WI38 (cell line): ENCODE results near the gene TACC3.

ENCODE experiments used
- H3K4me3 ChIP-seq: 2 replicates; pipeline ENCODE4 v1.5.1; 2011; ENCODE audit warnings: low read depth, mild to moderate bottlenecking, control low read depth, low read length
- TF ChIP-seq, protein P1 (sequence below): IDR thresholded peaks from 2 replicates; pipeline ENCODE4 v1.5.1; 2012; ENCODE audit warnings: low read depth, mild to moderate bottlenecking, control low read depth, low read length

TACC3 gene

DNA sequence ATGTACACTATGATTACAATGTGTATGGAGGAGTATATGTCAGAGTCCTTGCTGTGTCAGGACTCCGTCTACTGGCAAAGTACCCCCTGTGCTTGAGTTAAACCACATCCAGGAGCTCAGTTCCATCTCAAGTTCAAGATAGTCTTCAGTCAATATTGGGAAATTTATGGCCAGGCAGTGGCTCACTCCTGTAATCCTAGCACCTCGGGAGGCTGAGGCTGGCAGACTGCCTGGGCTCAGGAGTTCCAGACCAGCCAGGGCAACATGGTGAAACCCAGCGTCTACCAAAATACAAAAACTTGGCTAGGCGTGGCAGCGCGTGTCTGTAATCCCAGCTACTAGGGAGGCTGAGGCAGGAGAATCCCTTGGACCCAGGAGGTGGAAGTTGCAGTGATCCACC, 15.0 kb upstream of the TACC3 start:
- TF ChIP-seq, protein P1, sequence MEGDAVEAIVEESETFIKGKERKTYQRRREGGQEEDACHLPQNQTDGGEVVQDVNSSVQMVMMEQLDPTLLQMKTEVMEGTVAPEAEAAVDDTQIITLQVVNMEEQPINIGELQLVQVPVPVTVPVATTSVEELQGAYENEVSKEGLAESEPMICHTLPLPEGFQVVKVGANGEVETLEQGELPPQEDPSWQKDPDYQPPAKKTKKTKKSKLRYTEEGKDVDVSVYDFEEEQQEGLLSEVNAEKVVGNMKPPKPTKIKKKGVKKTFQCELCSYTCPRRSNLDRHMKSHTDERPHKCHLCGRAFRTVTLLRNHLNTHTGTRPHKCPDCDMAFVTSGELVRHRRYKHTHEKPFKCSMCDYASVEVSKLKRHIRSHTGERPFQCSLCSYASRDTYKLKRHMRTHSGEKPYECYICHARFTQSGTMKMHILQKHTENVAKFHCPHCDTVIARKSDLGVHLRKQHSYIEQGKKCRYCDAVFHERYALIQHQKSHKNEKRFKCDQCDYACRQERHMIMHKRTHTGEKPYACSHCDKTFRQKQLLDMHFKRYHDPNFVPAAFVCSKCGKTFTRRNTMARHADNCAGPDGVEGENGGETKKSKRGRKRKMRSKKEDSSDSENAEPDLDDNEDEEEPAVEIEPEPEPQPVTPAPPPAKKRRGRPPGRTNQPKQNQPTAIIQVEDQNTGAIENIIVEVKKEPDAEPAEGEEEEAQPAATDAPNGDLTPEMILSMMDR: no peak

DNA sequence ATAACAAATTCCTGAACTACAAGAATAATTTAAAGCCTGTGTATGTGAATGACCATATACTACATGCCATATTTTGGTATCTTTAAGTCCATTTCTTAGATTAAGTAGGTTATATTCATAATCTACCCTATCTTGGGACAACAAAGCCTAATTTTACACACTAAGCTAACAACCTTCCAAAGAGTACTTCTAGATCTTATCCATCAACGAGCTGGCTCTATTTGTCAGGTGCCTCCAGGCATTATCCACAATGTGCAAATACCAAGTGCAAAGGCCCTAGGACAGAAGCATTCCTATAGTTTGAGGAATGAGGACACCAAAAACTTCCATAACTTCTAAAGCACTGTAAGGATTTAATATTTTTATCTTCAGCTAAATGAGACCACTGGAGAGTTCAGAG, 12.7 kb upstream of the TACC3 start:
- TF ChIP-seq, protein P1: no peak

More for the DNA sequence above, 15.0 kb upstream of the TACC3 start:
- no peak overlapping the region for H3K4me3 ChIP-seq

DNA sequence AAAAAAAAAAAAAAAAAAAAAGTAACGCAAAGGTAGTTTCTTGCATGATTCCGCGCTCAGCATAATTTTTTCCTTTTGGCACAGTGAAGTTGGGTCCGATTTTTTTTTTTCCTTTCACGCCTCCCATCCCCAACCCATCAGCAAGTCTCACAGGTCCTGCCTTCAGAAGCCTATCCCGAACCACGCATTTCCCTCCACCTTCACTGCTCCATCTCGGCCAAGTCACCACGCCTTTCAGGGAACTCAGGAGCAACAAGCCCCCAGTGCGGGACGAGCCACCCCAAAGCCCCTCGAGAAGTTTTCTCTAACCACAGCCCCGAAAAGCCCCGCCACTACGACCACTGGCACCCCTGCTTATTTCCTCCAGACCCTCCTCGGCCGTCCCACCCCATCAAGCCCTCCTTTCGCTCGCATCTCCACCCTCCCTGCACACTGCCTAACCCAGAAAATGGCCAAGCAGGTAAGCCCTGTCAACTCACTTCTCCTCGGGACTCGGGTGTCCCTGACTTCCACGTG, 10.2 kb upstream of the TACC3 start:
- H3K4me3 ChIP-seq: peak overlapping the region; percentile 87
- TF ChIP-seq, protein P1: no peak

More for the DNA sequence above, 12.7 kb upstream of the TACC3 start:
- no peak overlapping the region for H3K4me3 ChIP-seq

DNA sequence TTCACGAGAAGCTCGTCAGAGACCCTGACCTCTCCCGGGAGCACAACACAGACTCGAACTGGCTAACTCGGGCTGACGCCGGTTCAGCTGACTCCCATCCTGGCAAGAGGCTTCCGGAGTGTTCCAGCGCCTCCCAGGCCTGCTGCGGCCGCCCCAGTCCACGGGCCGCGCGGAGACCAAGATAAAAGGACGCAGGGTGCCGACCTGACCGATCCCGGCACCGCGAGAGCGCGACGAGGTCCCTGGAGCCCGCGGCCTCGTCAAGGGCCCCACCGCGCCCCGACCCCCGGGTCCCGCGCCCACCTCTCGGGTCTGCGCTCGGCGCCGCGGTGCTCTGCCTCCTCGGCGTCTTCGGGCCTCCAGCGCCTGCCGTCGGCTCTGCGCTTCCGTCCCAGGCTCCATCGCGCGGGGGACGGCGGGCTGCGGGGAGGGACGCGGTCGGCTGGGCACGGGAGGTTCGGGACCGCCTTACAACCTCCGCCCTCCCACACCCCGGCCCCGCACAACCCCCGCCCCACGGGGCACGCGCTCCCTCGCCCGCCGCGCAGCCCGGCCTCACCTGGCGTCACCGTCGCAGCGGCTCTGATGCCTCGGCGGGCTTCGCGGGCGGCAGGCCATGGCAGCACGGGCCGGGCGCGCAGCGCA, 9.6 kb upstream of the TACC3 start:
- TF ChIP-seq, protein P1: no peak
- H3K4me3 ChIP-seq: peak overlapping the region; percentile 87

DNA sequence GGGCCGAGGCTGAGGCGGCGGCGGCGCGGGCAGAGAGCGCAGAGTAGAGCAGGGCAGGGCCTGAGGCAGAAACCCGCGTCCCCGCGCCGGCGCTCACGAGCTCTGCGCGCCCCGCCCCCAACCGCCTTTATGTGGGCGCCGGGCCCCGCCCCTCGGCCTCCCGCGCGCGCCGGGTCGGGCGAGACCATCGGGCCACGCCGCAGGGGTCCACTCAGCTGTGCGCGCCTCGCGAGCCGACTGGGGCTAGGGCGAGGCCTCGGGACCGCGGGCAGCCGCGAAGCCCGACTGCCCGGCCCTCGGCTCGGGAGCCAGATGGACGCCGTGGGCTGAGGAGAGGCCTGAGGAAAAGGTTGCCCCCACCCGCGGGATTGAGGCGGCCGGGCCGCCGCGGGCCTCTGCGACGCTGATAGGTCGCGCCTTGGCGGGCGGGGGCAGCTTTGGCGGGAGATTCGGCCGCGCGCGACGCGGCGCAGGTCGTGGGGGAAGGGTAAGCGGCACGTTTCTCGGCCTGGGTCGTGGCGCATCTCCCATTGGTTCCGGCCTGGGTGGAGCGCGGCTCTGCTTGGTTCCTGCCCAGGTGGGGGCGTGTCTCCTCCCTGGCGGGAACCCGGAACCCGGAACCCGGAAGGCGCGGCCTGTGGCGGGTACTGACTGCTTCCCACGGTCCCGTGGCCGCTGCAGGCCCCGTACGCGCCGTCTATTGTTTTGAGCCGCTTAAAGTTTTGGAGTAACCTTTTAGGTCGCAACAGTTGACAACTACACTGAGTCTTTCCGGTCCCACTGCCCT, 8.9 kb upstream of the TACC3 start, which contains the start of gene SLBP:
TSS of gene SLBP (minus strand) at position 104 of the 787 bp plus-strand sequence. CDS start 131 bp downstream, outside the sequence.
- TF ChIP-seq, protein P1: no peak
- H3K4me3 ChIP-seq: peak within 1 kb of the TSS; percentile 87

DNA sequence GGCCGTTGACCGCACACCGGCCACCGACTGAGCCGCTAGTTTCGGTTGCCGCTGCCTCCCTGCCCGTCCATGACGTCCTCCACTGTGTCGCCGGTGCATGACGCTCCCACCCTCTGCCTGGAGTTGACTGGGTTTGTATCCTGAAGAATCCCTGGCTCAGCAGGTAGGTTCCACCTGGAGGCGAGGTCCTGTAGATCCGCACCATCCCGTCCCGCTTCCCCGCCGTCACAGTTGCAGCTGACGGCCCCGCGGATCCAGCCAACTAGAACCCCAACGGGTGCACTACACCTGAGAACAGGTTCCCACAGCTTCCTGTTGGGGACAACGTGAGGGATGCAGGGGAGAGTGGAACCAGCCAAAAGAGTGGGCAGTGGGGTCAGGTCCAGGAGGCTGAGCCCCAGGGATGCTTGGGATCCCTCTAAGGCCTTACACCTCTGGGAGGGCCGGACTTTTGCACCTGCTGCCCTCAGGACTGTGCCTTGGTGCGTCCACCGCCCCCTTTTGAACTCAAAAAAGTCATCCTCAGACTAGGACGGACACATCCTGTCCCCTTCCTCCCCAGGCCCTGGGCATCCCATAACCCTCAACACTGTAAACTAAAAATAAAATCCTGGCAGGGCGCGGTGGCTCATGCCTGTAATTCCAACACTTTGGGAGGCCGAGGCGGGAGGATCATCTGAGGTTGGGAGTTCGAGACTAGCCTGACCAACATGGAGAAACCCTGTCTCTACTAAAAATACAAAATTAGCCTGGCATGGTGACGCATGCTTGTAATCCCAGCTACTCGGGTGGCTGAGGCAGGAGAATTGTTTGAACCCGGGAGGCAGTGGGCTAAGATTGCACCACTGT, 8.1 kb upstream of the TACC3 start:
- TF ChIP-seq, protein P1: no peak
- peak overlapping the region; percentile 87 for H3K4me3 ChIP-seq
